IMR-90 (cell line): ENCODE results near the gene CHST1. TPM values are rescaled to one million over a fixed set of nuclear protein-coding genes. Genes with fewer than 3 reads are reported as not detected.

Experiments
- ATAC-seq: fragments of 200-7000 bp; cut with Tn5 transposase; 2 replicates; pipeline ENCODE4 v1.9.1; 2020; ENCODE audit warnings: low read depth, mild to moderate bottlenecking, moderate library complexity
- BruUV-seq: library from RNA; stranded (reverse); fragments of 400-500 nt; replicated peaks from 2 replicates; lab custom pipeline; 2021; lab: Mats Ljungman, UMichigan
- CTCF ChIA-PET: fragments of 300-600 bp; formaldehyde crosslinking; extraction: SDS; loops from one replicate; lab custom pipeline; 2021; ENCODE audit warnings: antibody characterized with exemption; lab: Yijun Ruan, JAX
- POLR2A ChIA-PET: fragments of 300-600 bp; sonication (Branson Sonifier 250); formaldehyde crosslinking; loops from one replicate; lab custom pipeline; 2022; ENCODE audit warnings: antibody characterized with exemption; ENCODE audit not compliant: unreplicated experiment; lab: Charles Lee
- DNase-seq: peaks from one replicate; pipeline ENCODE4 v3.0.0; 2013
- H2AFZ ChIP-seq: replicated peaks from 2 replicates; pipeline ENCODE3; 2013; ENCODE audit warnings: low read length, mild to moderate bottlenecking; ENCODE audit not compliant: poor library complexity
- H2AK5ac ChIP-seq: 2 replicates; pipeline ENCODE4 v1.6.1; 2013; ENCODE audit warnings: low read depth, low read length, inconsistent platforms
- H2AK9ac ChIP-seq: replicated peaks from 2 replicates; pipeline ENCODE3; 2013; ENCODE audit warnings: mild to moderate bottlenecking, low read depth, low read length, moderate library complexity; ENCODE audit not compliant: poor library complexity
- H2BK120ac ChIP-seq: 2 replicates; pipeline ENCODE4 v1.6.1; 2013; ENCODE audit warnings: low read depth, low read length, inconsistent platforms
- H2BK15ac ChIP-seq: 3 replicates; pipeline ENCODE4 v1.6.1; 2013; ENCODE audit warnings: low read depth, low read length, inconsistent platforms
- H2BK20ac ChIP-seq: 2 replicates; pipeline ENCODE4 v1.6.1; 2013; ENCODE audit warnings: low read depth, mild to moderate bottlenecking, inconsistent platforms, low read length, moderate library complexity
- H2BK5ac ChIP-seq: 2 replicates; pipeline ENCODE4 v1.6.1; 2013; ENCODE audit warnings: mild to moderate bottlenecking, low read depth, low read length, inconsistent platforms; ENCODE audit not compliant: poor library complexity, severe bottlenecking
- H3K14ac ChIP-seq: replicated peaks from 2 replicates; pipeline ENCODE4 v1.6.1; 2013; ENCODE audit warnings: low read depth, low read length, inconsistent platforms
- H3K18ac ChIP-seq: 2 replicates; pipeline ENCODE4 v1.6.1; 2013; ENCODE audit warnings: low read depth, low read length, control low read depth
- H3K23ac ChIP-seq: 2 replicates; pipeline ENCODE4 v1.6.1; 2013; ENCODE audit warnings: low read depth, low read length, inconsistent platforms
- H3K27ac ChIP-seq: 2 replicates; pipeline ENCODE4 v1.5.1; 2013; ENCODE audit warnings: mild to moderate bottlenecking, control low read depth, low read length; ENCODE audit not compliant: insufficient read depth
- H3K27me3 ChIP-seq: 2 replicates; pipeline ENCODE4 v1.6.1; 2013; ENCODE audit warnings: low read length; ENCODE audit not compliant: control insufficient read depth, insufficient read depth
- H3K36me3 ChIP-seq: 2 replicates; pipeline ENCODE4 v1.6.1; 2013; ENCODE audit warnings: low read length, mixed read lengths; ENCODE audit not compliant: control insufficient read depth, insufficient read depth
- H3K4ac ChIP-seq: 2 replicates; pipeline ENCODE4 v1.6.1; 2013; ENCODE audit warnings: low read depth, low read length, inconsistent platforms
- H3K4me1 ChIP-seq: 2 replicates; pipeline ENCODE4 v1.6.1; 2013; ENCODE audit warnings: low read length, mixed read lengths; ENCODE audit not compliant: control insufficient read depth, insufficient read depth
- H3K4me2 ChIP-seq: 2 replicates; pipeline ENCODE4 v1.6.1; 2013; ENCODE audit warnings: low read depth, mild to moderate bottlenecking, control low read depth, low read length, moderate library complexity
- H3K4me3 ChIP-seq: 2 replicates; pipeline ENCODE4 v1.5.1; 2013; ENCODE audit warnings: low read depth, mild to moderate bottlenecking, control low read depth, low read length, moderate library complexity; ENCODE audit not compliant: insufficient read depth
- H3K56ac ChIP-seq: 2 replicates; pipeline ENCODE4 v1.6.1; 2013; ENCODE audit warnings: low read length, inconsistent platforms; ENCODE audit not compliant: insufficient read depth; ENCODE audit errors: extremely low read depth
- H3K79me1 ChIP-seq, 2 experiments: 2 replicates each; pipeline ENCODE4 v1.6.1; 2013; ENCODE audit warnings: low read length in 2 of 2, inconsistent platforms in 1 of 2, low read depth in 1 of 2
- H3K9ac ChIP-seq: 2 replicates; pipeline ENCODE4 v1.6.1; 2013; ENCODE audit warnings: low read depth, low read length, control low read depth
- H3K9me1 ChIP-seq: 2 replicates; pipeline ENCODE4 v1.6.1; 2013; ENCODE audit warnings: low read length, inconsistent platforms; ENCODE audit not compliant: insufficient read depth
- H3K9me3 ChIP-seq: 2 replicates; pipeline ENCODE4 v1.6.1; 2013; ENCODE audit warnings: low read length; ENCODE audit not compliant: control insufficient read depth, insufficient read depth
- H4K20me1 ChIP-seq: 2 replicates; pipeline ENCODE4 v1.6.1; 2013; ENCODE audit warnings: low read length, inconsistent platforms; ENCODE audit not compliant: insufficient read depth
- H4K5ac ChIP-seq: 2 replicates; pipeline ENCODE4 v1.6.1; 2013; ENCODE audit warnings: mild to moderate bottlenecking, low read depth, low read length, control low read depth
- H4K8ac ChIP-seq, 2 experiments: 2 replicates each; pipeline ENCODE4 v1.6.1; 2013; ENCODE audit warnings: low read depth in 2 of 2, low read length in 2 of 2, control low read depth in 1 of 2, inconsistent platforms in 1 of 2
- H4K91ac ChIP-seq: 2 replicates; pipeline ENCODE4 v1.6.1; 2013; ENCODE audit warnings: low read depth, low read length, inconsistent platforms; ENCODE audit not compliant: insufficient read depth
- ELK1 ChIP-seq: fragments of 150-350 bp; IDR thresholded peaks from 2 replicates; pipeline ENCODE4 v1.6.1; 2016; ENCODE audit warnings: low read depth, mild to moderate bottlenecking, low read length, moderate library complexity, borderline replicate concordance
- POLR2A ChIP-seq: IDR thresholded peaks from 2 replicates; pipeline ENCODE4 v1.6.1; 2012; ENCODE audit warnings: mild to moderate bottlenecking, low read depth, low read length
- RAD21 ChIP-seq: IDR thresholded peaks from 2 replicates; pipeline ENCODE4 v1.6.1; 2012; ENCODE audit warnings: low read length, improper control_type of control experiment
- RCOR1 ChIP-seq: IDR thresholded peaks from 2 replicates; pipeline ENCODE4 v1.6.1; 2012; ENCODE audit warnings: mild to moderate bottlenecking, low read length, improper control_type of control experiment; ENCODE audit not compliant: insufficient replicate concordance
- USF2 ChIP-seq: fragments of 150-350 bp; IDR thresholded peaks from 2 replicates; pipeline ENCODE4 v1.6.1; 2017; ENCODE audit warnings: mild to moderate bottlenecking, antibody characterized with exemption, low read length, low read depth
- WGBS, 2 experiments: methylation state at CpG; one replicate each; pipeline versions ENCODE4 v1.1.5 to v1.1.7; 2013; ENCODE audit warnings: missing lambda C conversion rate in 2 of 2; ENCODE audit not compliant: insufficient read length in 1 of 2; ENCODE audit errors: extremely low coverage in 2 of 2; 5-methylcytosine and 5-hydroxymethylcytosine counted together
- dilution Hi-C: fragments of 300-500 bp; cut with HindIII; formaldehyde crosslinking; loops from one replicate; pipeline ENCODE4 v1.14.3; 2018; ENCODE audit warnings: low sequenced_read_pairs; ENCODE audit not compliant: unreplicated experiment
- in situ Hi-C: fragments of 300-500 bp; cut with MboI; formaldehyde crosslinking; loops from 3 replicates; pipeline ENCODE4 v1.14.3; 2019; ENCODE audit warnings: low sequenced_read_pairs, inconsistent platforms, mixed read lengths
- intact Hi-C: fragments of 100-400 bp; cut with micrococcal nuclease; formaldehyde crosslinking; loops from 2 replicates; pipeline ENCODE4 v1.10.0; 2022
- polyA plus RNA-seq, 3 experiments: library from polyadenylated mRNA; depleted of rRNA; stranded (reverse); fragments of >200 nt; gene quantifications; 2 replicates each; pipeline ENCODE4 v1.2.3, GENCODE V29; 2012; ENCODE audit warnings: low replicate concordance in 1 of 3
- total RNA-seq: library from RNA; depleted of rRNA; stranded (reverse); fragments of >200 nt; gene quantifications from 2 replicates; pipeline ENCODE4 v1.2.3, GENCODE V29; 2012

CHST1 gene
- total and polyA plus RNA-seq, 2 of the 4 experiments (the other 2 are of a cell fraction) = 0.21 TPM; not detected in 1

- TF ChIP-seq USF2 = no peak
Measured at GRCh38 chr11:45654231-45655011, 11.0 kb downstream of the CHST1 start (continued).

GRCh38 chr11:45653277-45653676 is 12.1 kb downstream of the CHST1 start:
- Histone ChIP-seq H3K4ac (no peak overlapping the region), H3K27ac (no peak overlapping the region), H4K91ac (no peak overlapping the region), H4K20me1 (no peaks in the 10 kb centered on the region), H3K9me1 (no peaks in the 10 kb centered on the region), H2BK20ac (no peak overlapping the region), H2BK5ac (no peak overlapping the region), H3K4me3 (no peak overlapping the region), H2BK120ac (no peak overlapping the region), H3K27me3 (peaks cover 1% of the 10 kb centered on the region; the same call in 1 of the 2 replicates), H3K4me2 (no peak overlapping the region), H3K9ac (no peak overlapping the region), H2BK15ac (no peak overlapping the region), H3K9me3 (no peaks in the 10 kb centered on the region), H3K56ac (no peak overlapping the region), H4K5ac (no peak overlapping the region), H3K23ac (no peak overlapping the region), H3K79me1 (no peaks in the 10 kb centered on the region), H3K36me3 (no peaks in the 10 kb centered on the region), H2AFZ (no peak overlapping the region), H3K14ac (no peak overlapping the region), H2AK5ac (no peak overlapping the region), H3K18ac (no peak overlapping the region), H3K4me1 (no peaks in the 10 kb centered on the region), H4K8ac (no peak overlapping the region), H2AK9ac (no peak overlapping the region)
- no CpG with 5 or more reads among the region's 3 CpGs for WGBS, 2 experiments
- TF ChIP-seq RAD21 = no peak
- no peak for TF ChIP-seq RCOR1
- TF ChIP-seq ELK1 = no peak
- TF ChIP-seq POLR2A = no peak
- in situ Hi-C loops = loop anchor here (5.0 kb wide), 1 partner anchor 281 kb away; no protein-coding TSS in a partner anchor
- dilution Hi-C loops = no loop called here
- CTCF ChIA-PET = no interaction called here
- BruUV-seq = no TSS peak
- intact Hi-C loops = no loop called here
- POLR2A ChIA-PET = no interaction called here
- ATAC-seq (no peak), DNase-seq (no peak)
